NCI-H146 treated with DMSO at 0.1 percent for 48 hours (cell line): Measurements from ENCODE around the gene HIPK1.
"Not testable (repeated sequence)": the region's sequence is repeated elsewhere in the genome, so short reads cannot be mapped to it uniquely, and the experiment has no call there.

Source experiments
- DNase-seq: peaks from one replicate; lab custom pipeline; 2025; ENCODE audit not compliant: unreplicated experiment; lab: John Stamatoyannopoulos, UW

Gene HIPK1

GRCh38 chr1:113943028-113943811 is 14.1 kb downstream of the HIPK1 start:
- DNase-seq, result no peak

GRCh38 chr1:113945329-113945728 is 16.2 kb downstream of the HIPK1 start:
- no peak for DNase-seq

GRCh38 chr1:113946112-113946511 is 17.0 kb downstream of the HIPK1 start:
- no peak for DNase-seq

- DNase-seq, result no peak
Measured at GRCh38 chr1:113946678-113947387, 17.7 kb downstream of the HIPK1 start.

GRCh38 chr1:113947388-113948107 is 18.4 kb downstream of the HIPK1 start:
- no peak for DNase-seq

GRCh38 chr1:113948151-113948550 is 19.0 kb downstream of the HIPK1 start:
- not testable (repeated sequence) for DNase-seq

- no peak for DNase-seq
Measured at GRCh38 chr1:113949007-113949406, 19.9 kb downstream of the HIPK1 start.

GRCh38 chr1:113950908-113951307 is 21.8 kb downstream of the HIPK1 start:
- DNase-seq, result no peak

GRCh38 chr1:113951719-113952118 is 22.6 kb downstream of the HIPK1 start:
- DNase-seq, result no peak

- no peak for DNase-seq
Measured at GRCh38 chr1:113957984-113958383, 28.9 kb downstream of the HIPK1 start.

- no peak for DNase-seq
Measured at GRCh38 chr1:113958691-113959090, 29.6 kb downstream of the HIPK1 start.

GRCh38 chr1:113963281-113963906 is 34.3 kb downstream of the HIPK1 start:
- no peak for DNase-seq

- no peak for DNase-seq
Measured at GRCh38 chr1:113965703-113966412, 36.7 kb downstream of the HIPK1 start.

- no peak for DNase-seq
Measured at GRCh38 chr1:113972954-113973353, 43.8 kb downstream of the HIPK1 start.

- DNase-seq, result no peak
Measured at GRCh38 chr1:113975211-113975895, 46.2 kb downstream of the HIPK1 start.

GRCh38 chr1:113976609-113977278 is 47.6 kb downstream of the HIPK1 start:
- DNase-seq, result no peak

- DNase-seq, result no peak
Measured at GRCh38 chr1:113977906-113978305, 48.8 kb downstream of the HIPK1 start.

- peak; percentile 62 for DNase-seq
Measured at GRCh38 chr1:113978863-113979702, 50.0 kb downstream of the HIPK1 start, which contains the start of gene OLFML3. TSS of gene OLFML3 (plus strand) at chr1:113979474. CDS start at chr1:113979517, 43 bp downstream.

- DNase-seq, result no peak
Measured at GRCh38 chr1:113980110-113980509, 51.0 kb downstream of the HIPK1 start.
